WTC11 (cell line): Measurements from ENCODE around the gene SP4. TPM values are rescaled to one million over a fixed set of nuclear protein-coding genes. Genes with fewer than 3 reads are reported as not detected.

ENCODE experiments used
- ATAC-seq: fragments of 200-7000 bp; cut with Tn5 transposase; 2 replicates; pipeline ENCODE4 v1.10.0; 2021; ENCODE audit warnings: mild to moderate bottlenecking, moderate library complexity
- CTCF ChIA-PET: fragments of 300-600 bp; sonication (Branson Sonifier 250); formaldehyde crosslinking; loops from one replicate; lab custom pipeline; 2021; ENCODE audit warnings: antibody characterized with exemption; lab: Charles Lee
- POLR2A ChIA-PET: fragments of 350-600 bp; sonication (Branson Sonifier 250); formaldehyde crosslinking; loops from one replicate; lab custom pipeline; 2021; ENCODE audit warnings: antibody characterized with exemption; lab: Charles Lee
- DNase-seq: peaks from one replicate; pipeline ENCODE4 v3.0.0; 2021; ENCODE audit warnings: low spot score
- H3K27ac Mint-ChIP-seq: 2 replicates; pipeline ENCODE4 v1.8.0; 2021; ENCODE audit warnings: mixed read lengths
- H3K27me3 Mint-ChIP-seq: 2 replicates; pipeline ENCODE4 v1.8.0; 2021; ENCODE audit warnings: low read depth, mild to moderate bottlenecking, moderate library complexity, mixed read lengths
- H3K36me3 Mint-ChIP-seq: 2 replicates; pipeline ENCODE4 v1.8.0; 2021; ENCODE audit warnings: mixed read lengths
- H3K4me1 Mint-ChIP-seq: 2 replicates; pipeline ENCODE4 v1.8.0; 2022; ENCODE audit warnings: mixed read lengths
- H3K4me3 Mint-ChIP-seq: 2 replicates; pipeline ENCODE4 v1.8.0; 2021; ENCODE audit warnings: mild to moderate bottlenecking, moderate library complexity, mixed read lengths
- H3K9me3 Mint-ChIP-seq: 2 replicates; pipeline ENCODE4 v1.8.0; 2021; ENCODE audit warnings: mixed read lengths
- AFF4 ChIP-seq: sonication (generic); formaldehyde crosslinking; IDR thresholded peaks from 2 replicates; pipeline ENCODE4 v1.8.1; 2023; ENCODE audit warnings: mild to moderate bottlenecking, missing genetic modification reagents, borderline replicate concordance
- ATF1 ChIP-seq: sonication (generic); formaldehyde crosslinking; IDR thresholded peaks from 2 replicates; pipeline ENCODE4 v1.8.1; 2023; ENCODE audit warnings: mild to moderate bottlenecking, moderate library complexity, missing genetic modification reagents
- CBFB ChIP-seq: sonication (generic); formaldehyde crosslinking; IDR thresholded peaks from 2 replicates; pipeline ENCODE4 v1.8.1; 2022; ENCODE audit warnings: mild to moderate bottlenecking, low read depth, missing genetic modification reagents
- CREM ChIP-seq: sonication (generic); formaldehyde crosslinking; IDR thresholded peaks from 2 replicates; pipeline ENCODE4 v1.8.1; 2022; ENCODE audit warnings: mild to moderate bottlenecking, missing genetic modification reagents, moderate library complexity
- E2F4 ChIP-seq: sonication (generic); formaldehyde crosslinking; IDR thresholded peaks from 2 replicates; pipeline ENCODE4 v1.8.1; 2022; ENCODE audit warnings: low read depth, mild to moderate bottlenecking, moderate library complexity, missing genetic modification reagents, borderline replicate concordance
- ETV6 ChIP-seq: sonication (generic); formaldehyde crosslinking; IDR thresholded peaks from 2 replicates; pipeline ENCODE4 v1.8.1; 2022; ENCODE audit warnings: mild to moderate bottlenecking, missing genetic modification reagents
- HMGA2 ChIP-seq: fragments of 250-450 bp; sonication (Bioruptor Pico); IDR thresholded peaks from 2 replicates; pipeline ENCODE4 v1.4.0; 2021; ENCODE audit warnings: mild to moderate bottlenecking, moderate library complexity
- IRF1 ChIP-seq: sonication (generic); formaldehyde crosslinking; IDR thresholded peaks from 2 replicates; pipeline ENCODE4 v1.8.0; 2023; ENCODE audit warnings: missing genetic modification reagents
- MAX ChIP-seq: sonication (generic); formaldehyde crosslinking; IDR thresholded peaks from 2 replicates; pipeline ENCODE4 v1.8.0; 2022; ENCODE audit warnings: mild to moderate bottlenecking, missing genetic modification reagents
- MLX ChIP-seq: sonication (generic); formaldehyde crosslinking; IDR thresholded peaks from 2 replicates; pipeline ENCODE4 v1.8.1; 2023; ENCODE audit warnings: mild to moderate bottlenecking, missing genetic modification reagents, moderate library complexity
- MYBL2 ChIP-seq: sonication (generic); formaldehyde crosslinking; IDR thresholded peaks from 2 replicates; pipeline ENCODE4 v1.8.1; 2023; ENCODE audit warnings: mild to moderate bottlenecking, moderate library complexity, missing genetic modification reagents
- OVOL2 ChIP-seq: fragments of 250-450 bp; sonication (Bioruptor Pico); IDR thresholded peaks from 2 replicates; pipeline ENCODE4 v1.9.0; 2021; ENCODE audit warnings: mild to moderate bottlenecking, borderline replicate concordance
- PRRX2 ChIP-seq: fragments of 250-450 bp; sonication (Bioruptor Pico); IDR thresholded peaks from 2 replicates; pipeline ENCODE4 v1.8.0; 2021; ENCODE audit warnings: mild to moderate bottlenecking
- STAT6 ChIP-seq: sonication (generic); formaldehyde crosslinking; conservative IDR thresholded peaks from 2 replicates; pipeline ENCODE4 v1.8.1; 2023; ENCODE audit warnings: mild to moderate bottlenecking, low read depth, missing genetic modification reagents, moderate library complexity
- TEAD4 ChIP-seq: sonication (generic); formaldehyde crosslinking; IDR thresholded peaks from 2 replicates; pipeline ENCODE4 v1.8.0; 2022; ENCODE audit warnings: mild to moderate bottlenecking, missing genetic modification reagents
- USF1 ChIP-seq: sonication (generic); formaldehyde crosslinking; IDR thresholded peaks from 2 replicates; pipeline ENCODE4 v1.8.0; 2022; ENCODE audit warnings: mild to moderate bottlenecking, missing genetic modification reagents
- ZNF138 ChIP-seq: sonication (generic); formaldehyde crosslinking; conservative IDR thresholded peaks from 2 replicates; pipeline ENCODE4 v1.8.1; 2022; ENCODE audit warnings: mild to moderate bottlenecking, moderate library complexity, missing genetic modification reagents
- ZNF219 ChIP-seq: sonication (generic); formaldehyde crosslinking; IDR thresholded peaks from 2 replicates; pipeline ENCODE4 v1.8.0; 2023; ENCODE audit warnings: missing genetic modification reagents, mild to moderate bottlenecking, borderline replicate concordance
- ZNF232 ChIP-seq: sonication (generic); formaldehyde crosslinking; IDR thresholded peaks from 2 replicates; pipeline ENCODE4 v1.8.0; 2022; ENCODE audit warnings: mild to moderate bottlenecking, missing genetic modification reagents
- ZNF416 ChIP-seq: fragments of 250-450 bp; sonication (Bioruptor Pico); IDR thresholded peaks from 2 replicates; pipeline ENCODE4 v1.9.0; 2021; ENCODE audit warnings: mild to moderate bottlenecking, inconsistent platforms
- ZNF425 ChIP-seq: fragments of 250-450 bp; sonication (Bioruptor Pico); conservative IDR thresholded peaks from 2 replicates; pipeline ENCODE4 v1.9.0; 2021; ENCODE audit warnings: mild to moderate bottlenecking
- total RNA-seq: library from RNA; stranded (reverse); gene quantifications from 3 replicates; pipeline ENCODE4 v1.2.3, GENCODE V29; 2021

The SP4 gene
- total RNA-seq, 1 experiment from 2014 or later = 23.1 TPM

GRCh38 chr7:21407796-21408480 is 19.9 kb upstream of the SP4 start (continued):
- TF ChIP-seq IRF1 (CRISPR knock-in tag) (no peak), E2F4 (CRISPR knock-in tag) (no peak), ZNF219 (CRISPR knock-in tag) (no peak), STAT6 (CRISPR knock-in tag) (no peak)

- Mint-ChIP-seq H3K27me3 (no peaks in the 10 kb centered on the region; the same call in 1 of the 2 replicates), H3K27ac (no peak overlapping the region), H3K36me3 (0 out of 2 replicates have a peak, but pooled peaks cover 3% of the 10 kb centered on the region), H3K9me3 (peaks cover 7% of the 10 kb centered on the region), H3K4me3 (no peak overlapping the region), H3K4me1 (peaks cover 15% of the 10 kb centered on the region)
- DNase-seq (no peak), ATAC-seq (no peak)
- POLR2A ChIA-PET = no interaction called here
- TF ChIP-seq CREM (CRISPR knock-in tag) (no peak), ETV6 (no peak), HMGA2 (CRISPR knock-in tag) (no peak), ZNF425 (CRISPR knock-in tag) (no peak), ZNF416 (CRISPR knock-in tag) (no peak), ZNF138 (CRISPR knock-in tag) (no peak), CBFB (CRISPR knock-in tag) (no peak), AFF4 (CRISPR knock-in tag) (no peak), ATF1 (no peak), PRRX2 (no peak), MYBL2 (CRISPR knock-in tag) (no peak), OVOL2 (no peak), ZNF232 (no peak), USF1 (CRISPR knock-in tag) (no peak), TEAD4 (CRISPR knock-in tag) (no peak), MLX (no peak), MAX (CRISPR knock-in tag) (no peak)
- CTCF ChIA-PET = no interaction called here
Observed at GRCh38 chr7:21408481-21408820, 19.4 kb upstream of the SP4 start.
